COLO668 (cell line): ENCODE data around the gene ODC1.
"Not testable (repeated sequence)": the region's sequence is repeated elsewhere in the genome, so short reads cannot be mapped to it uniquely, and the experiment has no call there.

Experiments used
- DNase-seq: peaks from one replicate; lab custom pipeline; 2025; ENCODE audit not compliant: unreplicated experiment; lab: John Stamatoyannopoulos, UW

Gene ODC1

DNA sequence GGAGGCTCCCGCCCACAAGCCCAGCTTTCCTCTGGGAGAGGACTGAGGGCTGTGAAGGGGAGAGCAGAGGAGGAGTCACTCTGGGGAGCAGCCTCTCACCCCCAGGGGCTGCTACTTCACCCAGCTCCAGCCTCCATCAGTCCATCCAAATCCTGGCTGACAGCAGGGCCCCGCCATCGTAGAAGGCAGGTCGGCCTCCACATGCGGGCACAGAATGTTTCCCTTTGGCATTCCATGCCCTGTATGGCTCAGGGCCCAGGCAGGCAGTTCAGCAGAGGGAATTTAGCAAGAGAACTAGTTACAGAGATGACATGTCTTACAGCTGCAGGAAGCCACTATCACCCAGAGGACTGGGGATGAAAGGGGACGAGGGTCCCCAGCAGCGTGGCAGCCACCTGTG lies 6.4 kb upstream of the ODC1 start:
- DNase-seq: no peak

DNA sequence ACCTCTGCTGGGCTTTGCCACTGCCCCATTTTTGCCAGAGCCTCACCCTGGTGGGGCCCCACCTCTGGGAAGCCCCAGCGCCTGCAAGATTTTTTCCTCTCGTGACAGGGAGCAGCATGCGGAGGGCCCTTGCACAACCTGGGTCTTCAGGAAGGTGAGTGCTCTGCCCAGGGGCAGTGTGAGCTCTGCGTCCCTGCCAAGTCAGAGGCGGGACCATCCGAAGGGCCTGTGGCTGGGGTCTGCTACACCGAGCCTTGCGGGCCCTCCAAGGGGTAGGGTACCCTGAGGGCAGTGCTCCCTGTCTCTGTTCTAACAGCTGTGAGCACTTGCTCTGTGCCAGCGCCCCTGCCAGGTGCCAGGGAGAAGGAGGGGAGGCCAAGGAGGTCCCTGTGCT lies 5.8 kb upstream of the ODC1 start:
- DNase-seq: no peak

DNA sequence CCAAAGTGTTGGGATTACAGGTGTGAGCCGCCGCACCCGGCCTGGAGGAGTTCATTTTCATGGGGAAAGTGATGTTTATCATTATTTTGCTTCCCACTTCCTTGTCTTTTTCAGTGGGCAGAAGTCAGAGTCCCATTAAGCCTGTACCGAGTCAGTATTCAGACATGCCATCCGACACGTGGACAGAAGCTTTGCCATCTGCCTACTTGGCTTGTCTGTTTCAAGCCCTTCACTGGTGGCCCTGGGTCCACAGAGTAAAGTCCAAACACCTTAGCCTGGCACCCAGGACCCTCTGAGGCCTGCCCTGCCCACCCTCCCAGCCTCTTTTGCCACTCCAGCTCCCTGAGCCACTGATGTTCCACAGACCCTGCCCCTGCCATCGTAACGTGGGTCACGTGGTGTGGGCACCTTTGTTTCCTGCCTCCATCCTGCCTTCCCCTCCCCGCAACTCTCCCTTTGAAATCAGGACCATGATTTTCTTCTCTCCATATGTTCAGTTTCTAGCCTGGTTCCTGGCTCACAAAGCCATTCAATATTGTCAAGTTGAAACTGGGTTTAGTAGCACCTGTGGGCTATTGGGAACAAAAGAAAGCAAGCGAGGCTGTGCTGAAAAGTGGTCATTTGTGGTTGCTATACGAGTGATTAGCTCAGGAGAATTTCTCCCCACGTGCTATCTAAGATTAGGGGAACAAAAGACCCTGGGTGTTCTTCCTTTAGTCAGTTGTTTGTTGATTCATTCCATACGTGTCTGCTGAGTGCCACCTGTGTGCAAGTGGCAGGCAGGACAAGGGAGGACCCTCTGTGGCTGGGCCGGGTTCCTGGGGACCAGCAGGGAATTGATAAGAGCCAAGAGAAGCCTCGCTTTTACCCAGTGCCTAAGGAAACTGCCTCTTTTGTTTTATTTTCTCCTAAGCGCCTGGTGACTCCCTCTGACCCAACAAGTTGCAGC lies 5.1 kb upstream of the ODC1 start:
- DNase-seq: no peak

- DNase-seq: peak; percentile 58
Observed at GRCh38 chr2:10452312-10452711, 4.2 kb upstream of the ODC1 start.

- DNase-seq: no peak
Observed at GRCh38 chr2:10451819-10452218, 3.7 kb upstream of the ODC1 start.

DNA sequence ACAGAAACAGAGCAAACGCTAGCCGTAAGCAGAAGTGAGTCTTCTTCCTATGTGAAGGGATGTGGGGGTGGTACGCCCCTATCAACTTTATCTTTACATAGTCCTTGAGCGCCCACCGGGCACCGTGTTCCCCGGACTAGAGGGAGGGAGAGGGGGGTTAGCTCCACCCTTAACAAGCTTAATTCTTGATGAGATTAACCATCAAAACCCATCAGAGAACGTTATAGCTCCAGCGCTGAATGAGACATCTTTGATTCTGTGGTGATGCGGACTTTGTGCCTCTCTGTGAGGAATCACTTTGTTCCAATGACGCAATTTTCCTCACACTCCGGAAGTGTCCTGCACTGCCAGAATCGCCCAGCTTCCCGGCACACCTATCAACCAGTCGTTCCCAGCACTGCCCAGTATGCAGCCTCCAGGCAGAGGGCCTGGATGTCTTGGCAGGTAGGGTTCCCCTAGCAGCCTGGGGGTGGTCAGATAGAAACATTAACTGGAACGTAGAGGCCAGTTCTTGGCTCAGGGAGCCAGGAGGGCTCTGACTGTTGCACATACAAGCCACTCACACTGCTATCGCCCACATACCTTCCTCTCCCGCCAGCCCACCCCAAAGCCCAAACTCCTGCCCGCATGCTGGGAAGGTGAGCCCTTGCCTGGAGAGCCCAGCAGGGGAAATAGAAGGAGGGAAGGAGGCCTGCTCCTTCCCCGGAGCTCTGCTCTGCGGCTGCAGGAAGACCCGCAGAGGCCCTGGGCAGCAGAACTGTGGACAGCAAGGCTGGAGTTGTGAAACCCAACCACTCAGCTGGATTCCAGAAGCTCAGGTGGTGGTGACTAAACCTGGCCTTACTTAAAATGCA lies 1.9 kb upstream of the ODC1 start:
- peak; percentile 63 for DNase-seq

DNA sequence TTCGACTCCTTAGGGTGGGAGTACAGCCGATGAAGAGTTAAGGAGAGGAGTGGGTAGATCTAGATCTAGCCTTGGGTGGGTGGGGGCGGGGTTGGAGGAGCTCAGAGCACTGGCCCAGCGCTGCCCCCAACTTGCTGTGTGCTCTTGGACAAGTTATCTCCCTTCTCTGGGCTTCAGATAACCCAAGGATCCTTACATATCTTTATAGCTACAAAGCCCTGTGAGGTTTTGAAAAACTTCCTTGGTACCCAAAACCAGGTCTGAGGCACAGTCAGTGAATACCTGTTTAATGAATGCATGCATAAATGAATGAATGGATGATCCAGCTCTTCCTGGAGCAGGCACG lies 1.3 kb upstream of the ODC1 start:
- DNase-seq: no peak

DNA sequence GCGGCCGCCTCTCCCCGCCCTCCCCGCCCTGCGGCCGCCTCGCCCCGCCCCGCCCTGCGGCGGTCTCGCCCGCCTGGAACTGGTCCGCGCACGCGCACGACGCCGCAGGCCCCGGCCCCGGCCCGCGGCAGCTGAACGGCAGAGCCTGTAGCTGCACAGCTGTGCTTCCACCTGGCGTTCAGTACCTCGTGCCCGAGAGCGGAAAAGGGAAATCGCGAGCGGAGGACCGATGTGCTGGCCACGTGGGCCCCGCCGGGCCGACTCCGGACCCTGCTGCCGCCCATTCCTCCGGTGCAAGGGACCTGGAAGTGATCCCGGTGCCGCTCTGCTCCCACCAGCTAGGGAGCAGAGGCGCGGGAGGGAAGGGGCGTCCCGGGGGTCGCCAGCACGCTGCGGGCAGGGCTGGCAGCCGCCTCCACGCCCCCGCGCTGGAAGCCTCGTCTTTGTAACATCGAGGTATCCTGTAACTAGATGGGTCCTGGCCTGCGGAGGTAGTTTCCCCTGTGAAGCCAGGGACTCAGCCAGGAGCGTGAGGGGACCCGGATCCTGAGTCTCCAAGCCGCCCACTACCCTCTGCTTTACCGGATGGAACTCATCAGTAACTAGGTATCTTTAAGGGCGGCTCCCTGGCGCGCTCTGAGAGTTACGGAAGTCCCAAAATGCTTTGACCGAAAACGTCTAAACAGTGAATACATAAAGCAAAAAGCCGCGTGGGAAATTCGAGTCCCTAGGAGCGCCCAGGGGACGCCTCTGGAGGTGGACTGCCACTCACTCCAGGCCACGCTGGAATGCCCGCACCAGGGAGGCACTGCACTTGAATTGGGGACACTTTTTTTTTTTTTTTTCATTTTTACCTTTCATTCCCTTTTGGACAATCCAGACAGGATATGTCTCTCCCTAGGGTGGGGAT lies 704 bp upstream of the ODC1 start:
- DNase-seq: peak; percentile 99

- DNase-seq: peak; percentile 83
Observed at GRCh38 chr2:10447300-10447894, 730 bp downstream of the ODC1 start.

GRCh38 chr2:10446631-10447030 lies 1.5 kb downstream of the ODC1 start:
- DNase-seq: no peak

- no peak for DNase-seq
Observed at GRCh38 chr2:10444463-10444862, 3.7 kb downstream of the ODC1 start.

DNA sequence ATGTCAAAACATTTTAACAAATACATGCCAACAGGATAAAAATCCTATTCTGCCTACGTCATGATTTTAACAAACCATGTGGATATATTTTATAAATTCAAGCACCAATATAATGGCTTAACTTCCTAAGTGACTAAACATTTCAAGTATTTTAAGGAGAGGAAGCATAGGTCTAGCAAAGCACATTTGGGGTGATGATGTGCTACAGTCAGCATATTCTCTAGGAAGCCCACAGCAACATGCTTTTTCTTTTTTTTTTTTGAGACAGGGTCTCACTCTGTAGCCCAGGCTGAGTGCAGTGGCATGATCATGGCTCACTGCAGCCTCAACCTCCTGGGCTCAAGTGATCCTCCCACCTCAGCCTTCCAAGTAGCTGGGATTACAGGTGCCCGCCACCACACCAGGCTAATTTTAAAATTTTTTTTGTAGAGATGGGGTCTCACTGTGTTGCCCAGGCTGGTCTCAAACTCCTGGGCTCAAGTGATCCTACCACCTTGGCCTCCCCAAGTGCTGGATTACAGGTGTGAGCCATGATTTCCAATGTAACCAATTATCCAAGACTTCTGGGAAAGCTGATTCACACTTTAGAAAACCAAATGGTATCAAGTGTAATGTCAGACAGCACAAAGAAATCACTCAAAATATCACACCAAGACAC lies 5.5 kb downstream of the ODC1 start:
- not testable (repeated sequence) for DNase-seq

DNA sequence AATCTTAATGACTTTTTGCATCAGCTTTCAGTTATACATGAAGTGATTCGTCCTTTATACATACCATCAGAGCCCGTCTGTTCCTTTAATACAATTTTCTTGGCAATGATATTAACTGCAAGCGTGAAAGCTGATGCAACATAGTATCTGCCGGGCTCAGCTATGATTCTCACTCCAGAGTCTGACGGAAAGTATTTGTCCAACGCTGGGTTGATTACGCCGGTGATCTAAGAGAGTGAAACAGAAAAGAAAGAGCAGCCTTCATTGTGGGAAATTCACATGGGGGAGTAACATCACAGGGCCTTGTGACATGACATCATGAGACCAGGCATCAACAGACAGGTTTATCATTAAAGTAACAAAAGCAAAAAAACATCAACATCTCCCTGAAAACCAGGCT lies 6.2 kb downstream of the ODC1 start:
- DNase-seq: no peak

GRCh38 chr2:10440736-10441135 lies 7.4 kb downstream of the ODC1 start:
- DNase-seq: no peak

DNA sequence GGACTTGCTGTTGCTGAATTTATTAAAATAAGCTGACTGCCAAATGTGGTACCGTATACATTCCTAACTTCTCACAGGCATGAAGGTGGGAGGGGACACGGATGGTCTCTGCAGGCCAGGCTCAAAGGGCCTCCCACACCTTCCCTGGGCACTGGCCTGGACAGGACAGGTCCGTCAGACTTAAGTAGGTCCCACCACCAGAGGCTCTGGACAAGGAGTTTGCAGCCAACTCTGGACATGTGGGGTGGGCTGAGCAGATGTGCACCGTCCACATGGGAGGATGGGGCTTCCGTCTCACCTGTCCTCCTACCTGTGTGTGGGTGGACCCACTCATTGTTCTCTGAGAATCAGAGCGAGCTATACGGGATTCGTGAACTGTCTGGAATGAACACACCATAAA lies 8.2 kb downstream of the ODC1 start:
- DNase-seq: no peak

- DNase-seq: no peak
Observed at GRCh38 chr2:10439185-10439879, 8.8 kb downstream of the ODC1 start.

DNA sequence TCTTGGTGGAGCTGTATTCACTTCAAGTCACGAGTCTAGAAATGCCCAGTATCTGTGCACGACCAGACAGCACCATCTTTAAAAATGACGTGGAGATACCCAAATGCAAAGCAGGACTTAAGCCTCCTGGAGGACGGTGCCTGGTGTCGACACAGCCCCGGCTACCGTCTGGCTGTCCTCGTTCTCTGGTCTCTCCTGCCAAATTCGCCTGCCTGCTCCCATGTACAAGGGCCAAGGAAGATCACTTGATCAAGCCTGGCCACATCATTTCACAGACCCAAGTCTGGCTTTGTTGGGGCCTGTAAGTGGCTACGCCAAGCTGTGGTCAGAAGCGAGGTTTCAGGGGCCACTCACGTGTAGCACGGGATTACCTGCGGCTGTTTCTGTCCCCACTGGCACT lies 9.4 kb downstream of the ODC1 start:
- DNase-seq: no peak

- DNase-seq: no peak
Observed at GRCh38 chr2:10437806-10438205, 10.3 kb downstream of the ODC1 start.

- no peak for DNase-seq
Observed at GRCh38 chr2:10436583-10437110, 11.5 kb downstream of the ODC1 start.
